ENCODE measurements around the gene ZNF423. TPM values are rescaled to one million over a fixed set of nuclear protein-coding genes. Genes with fewer than 3 reads are reported as not detected.
A peak's percentile ranks its signal among the peaks of the same experiment; 100 is the strongest.

The ZNF423 gene
- total RNA-seq, 2 donors from 2014 or later: not detected

DNA sequence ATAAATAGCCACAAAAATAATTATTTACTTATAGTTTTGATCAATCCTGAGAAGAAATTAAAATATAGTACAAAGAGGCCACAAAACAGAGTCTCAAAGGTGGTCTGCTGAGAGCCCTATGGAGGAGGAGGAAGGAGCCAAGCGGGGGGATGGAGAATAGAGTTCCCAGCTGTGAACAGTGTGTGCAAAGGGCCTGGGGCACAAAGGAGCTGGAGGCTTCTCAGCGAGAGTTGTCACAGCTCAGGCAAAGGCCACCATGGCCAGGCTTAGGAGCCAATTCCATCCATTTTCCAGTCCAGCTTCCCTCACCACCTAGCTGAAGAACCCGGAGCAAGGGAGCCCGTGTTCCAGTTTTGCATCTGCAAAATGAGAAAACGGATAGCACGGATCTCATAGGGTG is 5.4 kb upstream of the ZNF423 start:
- ATAC-seq (replicated peaks in 1 of 2): no peak
- no peak overlapping the region for H3K4me3 Mint-ChIP-seq
- peaks cover 40% of the 10 kb centered on the region for H3K27me3 Mint-ChIP-seq (ENCODE audit: low read depth)
- no peak for DNase-seq
- H3K36me3 Mint-ChIP-seq (ENCODE audit: insufficient read depth in 2 of 2): peaks cover 2% of the 10 kb centered on the region in 2 donors
- no peak overlapping the region for H3K27ac Mint-ChIP-seq
- H3K4me1 Mint-ChIP-seq (ENCODE audit: low read depth): peaks cover 5% of the 10 kb centered on the region
- H3K9me3 Mint-ChIP-seq: no peaks in the 10 kb centered on the region

DNA sequence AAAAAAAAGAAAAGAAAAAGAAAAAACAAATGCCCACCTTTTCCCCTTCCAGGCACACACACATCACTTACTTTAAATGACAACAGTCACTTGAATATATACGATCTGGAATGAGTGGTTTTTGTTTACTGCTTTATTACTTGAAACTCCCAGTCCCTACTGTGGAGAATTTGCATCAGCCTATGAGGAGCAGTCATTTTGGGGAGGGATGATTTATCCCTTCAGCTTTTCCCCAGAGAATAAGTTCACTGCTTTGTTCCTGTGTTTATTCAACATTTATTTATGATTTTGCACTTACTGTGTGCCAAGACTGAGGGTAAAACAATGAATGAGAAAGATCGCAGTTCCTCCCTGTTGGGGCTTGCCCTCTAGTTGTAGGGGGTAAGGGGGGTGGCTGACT is 4.7 kb upstream of the ZNF423 start:
- Mint-ChIP-seq H3K4me3 (no peak overlapping the region), H3K36me3 (ENCODE audit: insufficient read depth in 2 of 2) (peaks cover 2% of the 10 kb centered on the region in 2 donors), H3K27me3 (ENCODE audit: low read depth) (peaks cover 40% of the 10 kb centered on the region), H3K27ac (no peak overlapping the region), H3K4me1 (ENCODE audit: low read depth) (peaks cover 5% of the 10 kb centered on the region), H3K9me3 (no peaks in the 10 kb centered on the region)
- DNase-seq (no peak), ATAC-seq (replicated peaks in 1 of 2) (no peak)

DNA sequence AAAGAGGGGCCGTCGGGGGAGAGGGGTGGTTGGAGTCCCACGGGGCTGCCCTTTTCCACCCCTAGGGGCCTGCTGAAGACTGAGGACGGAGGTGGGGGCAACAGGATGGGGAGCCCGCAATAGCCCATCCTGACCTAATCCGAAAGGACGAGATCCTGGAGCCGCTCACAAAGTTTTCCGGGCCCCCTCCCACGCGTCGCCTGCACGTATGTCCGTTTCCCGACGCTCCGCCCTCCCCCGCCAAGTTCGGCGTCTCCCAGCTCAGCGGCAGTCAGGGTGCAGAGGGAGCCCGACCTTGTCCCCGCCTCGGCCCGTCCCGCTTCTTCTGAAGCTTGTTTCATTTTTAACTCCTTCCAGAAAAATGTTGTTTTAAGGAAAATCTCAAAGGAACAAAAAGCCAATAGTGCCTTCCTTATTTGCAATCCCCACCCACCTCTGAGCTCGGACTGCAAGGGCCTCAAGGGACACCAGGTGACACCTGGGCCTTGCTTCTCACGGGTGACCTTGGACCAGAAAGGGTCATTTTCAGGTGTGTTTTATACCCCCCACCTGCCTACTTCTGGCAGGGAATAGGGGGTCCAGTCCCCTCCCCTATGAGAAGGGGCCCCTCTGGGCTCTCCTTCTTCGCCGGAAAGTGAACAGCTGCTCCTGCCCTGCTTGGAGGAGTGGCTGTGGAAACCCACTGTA is 3.4 kb upstream of the ZNF423 start:
- Mint-ChIP-seq H3K4me3 (peak overlapping the region; percentile 65 to 69), H3K4me1 (ENCODE audit: low read depth) (peaks cover 5% of the 10 kb centered on the region), H3K27ac (no peak overlapping the region), H3K36me3 (ENCODE audit: insufficient read depth in 2 of 2) (peaks cover 2% of the 10 kb centered on the region in 2 donors), H3K9me3 (no peaks in the 10 kb centered on the region), H3K27me3 (ENCODE audit: low read depth) (peaks cover 42% of the 10 kb centered on the region)
- peak; percentile 6 to 11 for DNase-seq
- ATAC-seq (replicated peaks in 1 of 2): no peak

DNA sequence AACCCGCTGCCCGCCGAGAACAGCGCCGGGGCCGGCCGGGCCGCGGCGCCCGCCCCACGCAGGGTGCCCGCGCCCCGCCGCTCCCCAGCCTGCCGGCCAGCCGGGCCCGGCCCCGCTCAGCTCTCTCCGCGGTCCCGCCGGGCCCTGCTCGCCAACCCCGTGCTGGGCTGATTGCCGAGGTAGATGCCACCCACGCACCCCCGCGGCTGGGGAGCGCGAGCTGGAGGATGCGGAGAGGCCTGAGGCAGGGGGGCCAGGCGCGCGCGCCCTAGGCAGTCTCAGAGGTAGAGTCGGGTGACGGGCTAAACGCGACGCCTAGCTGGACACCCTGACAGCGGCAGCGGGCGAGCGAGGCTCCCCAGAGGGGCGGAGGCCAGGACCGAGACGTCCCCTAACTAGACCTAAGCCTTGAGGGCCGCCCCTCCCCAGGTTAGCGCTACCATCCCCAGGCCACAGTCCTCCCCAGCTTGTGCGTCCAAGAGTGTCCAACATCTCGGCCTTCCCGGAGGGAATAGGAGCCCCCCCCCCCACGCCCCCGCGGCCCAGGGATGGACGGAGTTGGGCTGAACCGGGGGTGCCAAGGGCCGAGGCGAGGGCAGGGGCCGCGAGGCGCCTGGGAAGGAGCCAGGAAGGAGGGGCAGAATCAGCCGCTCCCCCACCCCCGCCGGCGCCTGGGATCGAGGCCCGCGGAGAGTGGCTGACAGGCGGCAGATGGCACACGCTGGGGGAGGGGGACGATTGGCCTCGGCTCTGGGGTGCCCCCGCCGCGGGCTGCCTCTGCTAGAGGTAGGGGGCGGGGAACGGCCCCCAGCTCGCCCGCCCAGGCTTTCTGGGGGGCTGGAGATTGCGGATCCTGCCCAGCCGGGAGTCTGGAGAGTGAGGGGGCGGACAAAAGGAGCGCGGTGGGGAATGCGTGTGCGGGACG is 2.5 kb upstream of the ZNF423 start:
- H3K4me3 Mint-ChIP-seq: peak overlapping the region; percentile 65 to 69
- no peak overlapping the region for H3K27ac Mint-ChIP-seq
- peaks cover 5% of the 10 kb centered on the region for H3K4me1 Mint-ChIP-seq (ENCODE audit: low read depth)
- peaks cover 2% of the 10 kb centered on the region in 2 donors for H3K36me3 Mint-ChIP-seq (ENCODE audit: insufficient read depth in 2 of 2)
- H3K9me3 Mint-ChIP-seq: no peaks in the 10 kb centered on the region
- ATAC-seq (replicated peaks in 1 of 2) (peak; percentile 40 to 42), DNase-seq (peak; percentile 66 to 68)
- peaks cover 50% of the 10 kb centered on the region for H3K27me3 Mint-ChIP-seq (ENCODE audit: low read depth)

DNA sequence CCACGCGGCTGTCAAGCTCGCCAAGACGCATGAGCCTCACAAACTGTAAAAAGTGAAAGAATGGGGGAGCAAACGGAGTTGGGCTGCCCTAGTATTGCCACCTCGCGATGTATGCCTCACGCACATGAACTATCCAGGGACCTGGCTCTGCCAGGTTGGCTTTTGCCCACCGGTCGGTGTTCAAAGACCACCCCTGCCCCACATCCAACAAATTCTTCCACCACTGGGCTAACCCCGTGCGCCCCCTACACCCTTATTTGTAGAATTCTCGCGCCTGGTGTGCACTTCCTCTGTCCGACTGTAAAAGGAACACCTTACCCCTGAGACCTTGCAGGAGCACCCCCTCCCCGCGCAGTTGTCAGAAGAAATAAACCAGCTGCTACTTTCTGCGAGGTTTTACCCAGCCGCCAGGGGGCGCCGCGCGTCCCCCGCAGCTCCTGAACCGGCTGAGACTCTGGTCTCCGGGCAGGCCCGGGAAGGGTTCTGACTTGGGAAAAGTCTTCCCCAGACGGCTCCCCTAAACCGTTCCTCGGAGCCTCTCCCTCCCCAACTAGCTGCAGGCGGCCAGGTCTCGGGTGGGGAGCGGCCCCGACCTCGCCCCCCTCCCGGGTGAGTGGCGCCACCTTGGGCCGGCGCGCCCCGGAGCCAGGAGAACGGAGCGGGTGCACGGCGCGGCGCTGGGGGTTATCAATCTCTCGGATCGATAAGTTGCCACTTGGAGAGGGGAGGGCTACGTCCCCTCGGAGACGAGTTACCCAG is 1.7 kb upstream of the ZNF423 start:
- DNase-seq (peak; percentile 63 to 73), ATAC-seq (replicated peaks in 1 of 2) (peak; percentile 47 to 52)
- Mint-ChIP-seq H3K4me3 (peak overlapping the region; percentile 90 to 91), H3K9me3 (no peaks in the 10 kb centered on the region), H3K4me1 (ENCODE audit: low read depth) (peaks cover 5% of the 10 kb centered on the region), H3K36me3 (ENCODE audit: insufficient read depth in 2 of 2) (peaks cover 2% of the 10 kb centered on the region in 2 donors), H3K27ac (peak overlapping the region; percentile 61), H3K27me3 (ENCODE audit: low read depth) (peaks cover 57% of the 10 kb centered on the region)

DNA sequence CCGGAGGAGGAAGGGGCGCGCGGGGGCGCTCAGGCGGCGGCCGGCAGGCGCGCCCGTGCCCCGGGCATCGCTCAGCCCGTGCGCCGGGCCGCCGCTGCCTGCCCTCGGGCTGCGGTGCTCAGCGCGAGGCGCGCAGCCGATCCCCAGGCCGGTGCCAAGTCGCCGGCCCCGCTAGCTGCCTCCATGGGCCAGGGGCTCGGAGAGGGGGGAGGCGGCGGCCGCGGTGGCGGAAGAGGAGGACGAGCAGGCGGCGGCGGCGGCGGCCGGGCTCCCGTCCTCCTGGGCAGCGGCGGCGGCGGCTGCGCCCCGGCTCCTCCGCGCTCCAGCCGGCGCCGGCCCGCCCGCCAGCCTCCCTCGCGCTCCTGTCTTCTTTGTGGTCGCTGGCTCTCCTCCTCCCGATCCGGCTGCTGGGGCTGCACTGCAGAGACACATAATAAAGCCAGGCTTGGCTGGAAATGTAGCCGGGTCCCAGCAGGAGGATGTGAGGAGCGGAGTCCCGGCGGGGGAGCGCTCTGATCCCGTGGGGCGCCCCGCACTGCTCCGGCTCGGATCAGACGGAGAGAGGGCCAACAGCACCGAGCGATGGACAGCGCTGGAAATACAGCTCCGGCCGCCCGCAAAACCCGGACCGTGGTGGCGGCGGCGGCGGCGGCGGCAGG is 889 bp upstream of the ZNF423 start:
- Mint-ChIP-seq H3K36me3 (ENCODE audit: insufficient read depth in 2 of 2) (peaks cover 2% of the 10 kb centered on the region in 2 donors), H3K4me1 (ENCODE audit: low read depth) (peaks cover 5% of the 10 kb centered on the region), H3K27me3 (ENCODE audit: low read depth) (peaks cover 61% of the 10 kb centered on the region), H3K4me3 (peak overlapping the region; percentile 75 to 81), H3K27ac (no peak overlapping the region), H3K9me3 (no peaks in the 10 kb centered on the region)
- DNase-seq: peak; percentile 29 to 42
- peak; percentile 44 to 50 for ATAC-seq (replicated peaks in 1 of 2)

DNA sequence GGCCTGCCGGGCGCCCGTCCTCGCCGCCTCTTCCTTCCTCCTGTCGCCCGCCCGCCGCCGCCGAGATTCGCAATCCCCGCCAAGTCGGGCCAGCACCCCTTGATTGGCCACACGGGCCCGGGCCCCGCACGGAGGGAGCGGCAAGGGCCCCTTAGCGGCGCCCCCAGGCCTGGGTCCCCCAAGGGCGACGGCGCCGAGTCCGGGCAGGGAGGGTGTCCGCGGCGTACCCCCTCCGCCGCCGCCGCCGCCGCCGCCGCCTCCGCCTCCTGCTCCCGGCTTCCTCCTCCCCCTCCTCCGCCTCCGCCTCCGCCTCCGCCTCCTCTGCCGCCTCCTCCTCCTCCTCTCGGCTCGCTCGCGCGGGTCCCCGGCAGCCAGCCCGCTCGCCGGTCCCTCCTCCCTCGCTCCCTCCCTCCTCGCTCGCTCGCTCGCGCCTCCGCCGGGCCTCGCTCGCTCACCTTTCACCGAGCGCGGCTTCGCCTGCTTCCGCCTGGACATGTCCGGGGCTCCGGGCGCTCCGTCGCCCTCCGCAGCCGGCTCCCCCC is 561 bp downstream of the ZNF423 start:
- no peak overlapping the region for H3K27ac Mint-ChIP-seq
- H3K4me1 Mint-ChIP-seq (ENCODE audit: low read depth): peaks cover 5% of the 10 kb centered on the region
- peaks cover 58% of the 10 kb centered on the region for H3K27me3 Mint-ChIP-seq (ENCODE audit: low read depth)
- no peaks in the 10 kb centered on the region for H3K9me3 Mint-ChIP-seq
- peak overlapping the region; percentile 54 to 55 for H3K4me3 Mint-ChIP-seq
- ATAC-seq (replicated peaks in 1 of 2) (peak; percentile 48 to 53), DNase-seq (peak; percentile 56 to 61)
- H3K36me3 Mint-ChIP-seq (ENCODE audit: insufficient read depth in 2 of 2): peaks cover 2% of the 10 kb centered on the region in 2 donors

DNA sequence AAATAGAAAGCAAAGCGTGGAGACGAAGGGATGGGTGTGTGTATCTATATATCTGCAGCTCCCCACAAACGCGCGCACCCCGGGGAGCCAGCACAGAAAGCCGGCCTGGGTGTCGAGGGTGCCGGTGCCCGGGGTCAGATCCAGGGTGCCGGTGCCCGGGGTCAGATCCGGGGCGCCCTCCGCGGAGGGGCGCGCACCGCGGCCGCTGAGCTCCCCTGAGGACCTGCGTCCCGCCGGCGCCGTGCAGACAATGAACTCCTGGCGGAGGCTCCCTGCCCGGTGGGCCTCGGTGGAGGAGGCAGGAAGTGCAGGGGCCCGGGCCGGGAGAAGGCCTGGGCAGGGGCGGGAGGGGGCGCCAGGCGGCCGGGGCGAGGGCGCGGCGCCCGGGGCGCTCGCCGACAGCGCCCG is 1.1 kb downstream of the ZNF423 start:
- peak; percentile 9 to 26 for DNase-seq
- peak; percentile 26 to 28 for ATAC-seq (replicated peaks in 1 of 2)
- Mint-ChIP-seq H3K27me3 (ENCODE audit: low read depth) (peaks cover 53% of the 10 kb centered on the region), H3K36me3 (ENCODE audit: insufficient read depth in 2 of 2) (peaks cover 2% of the 10 kb centered on the region in 2 donors), H3K4me3 (peak overlapping the region; percentile 65 to 67), H3K9me3 (no peaks in the 10 kb centered on the region), H3K4me1 (ENCODE audit: low read depth) (peaks cover 5% of the 10 kb centered on the region), H3K27ac (no peak overlapping the region)

DNA sequence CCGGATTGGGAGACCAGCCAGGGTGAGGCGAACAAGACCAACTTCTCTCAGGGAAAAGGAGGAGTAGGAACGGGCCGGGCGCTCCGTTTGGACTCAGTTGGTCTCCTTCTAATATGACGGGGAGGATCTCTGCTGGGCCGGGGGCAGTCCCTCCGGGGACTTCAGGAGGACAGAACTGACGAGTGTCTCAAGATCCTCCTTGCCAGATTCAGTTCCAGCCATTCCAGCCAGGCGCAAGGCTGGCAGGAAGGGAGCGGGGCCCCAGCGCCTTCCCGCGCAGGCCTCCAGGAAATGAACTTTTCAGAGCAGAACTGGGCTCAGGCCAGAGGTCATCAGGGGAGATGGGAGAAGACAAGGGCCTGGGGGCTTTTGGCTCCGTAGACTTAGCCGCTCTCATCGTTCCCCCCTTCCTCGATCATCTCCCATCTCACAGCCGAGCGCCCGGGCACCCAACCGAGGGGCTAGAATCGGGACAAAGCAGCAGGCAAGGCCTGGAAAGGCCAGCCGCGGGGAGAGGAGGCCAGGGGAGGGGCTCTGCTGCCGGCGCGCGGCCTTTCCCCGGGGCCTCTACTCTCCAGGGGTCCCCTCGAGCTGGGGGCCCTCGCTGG is 1.6 kb downstream of the ZNF423 start:
- DNase-seq: no peak
- peaks cover 5% of the 10 kb centered on the region for H3K4me1 Mint-ChIP-seq (ENCODE audit: low read depth)
- peak overlapping the region; percentile 65 to 67 for H3K4me3 Mint-ChIP-seq
- no peaks in the 10 kb centered on the region for H3K9me3 Mint-ChIP-seq
- peak overlapping the region; percentile 42 for H3K27ac Mint-ChIP-seq
- ATAC-seq (replicated peaks in 1 of 2): no peak
- peaks cover 2% of the 10 kb centered on the region in 2 donors for H3K36me3 Mint-ChIP-seq (ENCODE audit: insufficient read depth in 2 of 2)
- H3K27me3 Mint-ChIP-seq (ENCODE audit: low read depth): peaks cover 52% of the 10 kb centered on the region

DNA sequence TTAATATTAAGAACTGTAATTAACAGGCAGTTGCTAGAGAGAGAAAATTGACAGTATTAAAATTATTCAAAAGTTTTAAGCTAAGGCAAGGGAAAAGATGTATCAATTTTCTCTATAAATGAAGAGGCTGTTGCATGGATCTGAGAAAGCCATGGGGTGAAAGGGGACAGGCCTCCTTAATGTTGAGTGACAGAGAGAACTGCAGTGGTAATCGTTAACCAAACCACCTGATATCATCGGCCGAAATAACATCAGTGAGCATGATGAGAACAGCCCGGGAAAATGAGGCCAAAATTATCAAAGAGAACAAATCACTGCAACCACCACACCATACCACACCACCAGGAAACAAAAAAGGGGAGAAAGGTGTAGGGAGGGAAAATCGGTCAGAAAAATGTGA is 3.6 kb downstream of the ZNF423 start:
- peaks cover 0 to 2% of the 10 kb centered on the region in 2 donors for H3K36me3 Mint-ChIP-seq (ENCODE audit: insufficient read depth in 2 of 2)
- peaks cover 48% of the 10 kb centered on the region for H3K27me3 Mint-ChIP-seq (ENCODE audit: low read depth)
- DNase-seq: no peak
- no peak overlapping the region for H3K4me3 Mint-ChIP-seq
- ATAC-seq (replicated peaks in 1 of 2): no peak
- H3K4me1 Mint-ChIP-seq (ENCODE audit: low read depth): peaks cover under 1% of the 10 kb centered on the region
- H3K27ac Mint-ChIP-seq: no peak overlapping the region
- no peaks in the 10 kb centered on the region for H3K9me3 Mint-ChIP-seq

DNA sequence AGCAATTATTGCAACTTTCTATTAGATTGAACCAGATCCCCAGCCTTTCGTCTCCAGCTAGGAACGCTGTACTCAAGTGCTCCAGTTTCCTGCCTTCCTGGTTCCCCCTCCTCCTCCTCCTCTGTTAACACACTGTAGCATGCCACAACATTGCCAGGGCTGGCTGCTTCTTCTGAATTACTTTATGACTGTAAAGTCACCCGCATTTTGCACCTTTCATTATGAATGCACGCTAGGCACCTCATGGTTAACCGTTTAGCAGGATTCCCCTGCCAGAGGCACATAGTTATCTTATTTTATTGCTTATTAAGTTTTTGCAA is 4.5 kb downstream of the ZNF423 start:
- ATAC-seq (replicated peaks in 1 of 2): no peak
- DNase-seq: no peak
- H3K36me3 Mint-ChIP-seq (ENCODE audit: insufficient read depth in 2 of 2): no peaks in the 10 kb centered on the region
- H3K4me3 Mint-ChIP-seq: no peak overlapping the region
- H3K4me1 Mint-ChIP-seq (ENCODE audit: low read depth): no peaks in the 10 kb centered on the region
- H3K27me3 Mint-ChIP-seq (ENCODE audit: low read depth): peaks cover 47% of the 10 kb centered on the region
- no peak overlapping the region for H3K27ac Mint-ChIP-seq
- no peaks in the 10 kb centered on the region for H3K9me3 Mint-ChIP-seq

Measured in activated T-cell treated with anti-CD3 and anti-CD28 coated beads, Interleukin-2, amount 50 U/mL, for 72 hours (primary cell).